Dedifferentiated amniotic fluid mesenchymal stem cell (primary cell): ENCODE results near the gene PLXNB2.
"Not testable (repeated sequence)": the region's sequence is repeated elsewhere in the genome, so short reads cannot be mapped to it uniquely, and the experiment has no call there.

Experiments used
- DNase-seq: peaks from one replicate; pipeline ENCODE4 v3.0.0-alpha.2; 2016; ENCODE audit errors: extremely low spot score

The PLXNB2 gene, protein sequence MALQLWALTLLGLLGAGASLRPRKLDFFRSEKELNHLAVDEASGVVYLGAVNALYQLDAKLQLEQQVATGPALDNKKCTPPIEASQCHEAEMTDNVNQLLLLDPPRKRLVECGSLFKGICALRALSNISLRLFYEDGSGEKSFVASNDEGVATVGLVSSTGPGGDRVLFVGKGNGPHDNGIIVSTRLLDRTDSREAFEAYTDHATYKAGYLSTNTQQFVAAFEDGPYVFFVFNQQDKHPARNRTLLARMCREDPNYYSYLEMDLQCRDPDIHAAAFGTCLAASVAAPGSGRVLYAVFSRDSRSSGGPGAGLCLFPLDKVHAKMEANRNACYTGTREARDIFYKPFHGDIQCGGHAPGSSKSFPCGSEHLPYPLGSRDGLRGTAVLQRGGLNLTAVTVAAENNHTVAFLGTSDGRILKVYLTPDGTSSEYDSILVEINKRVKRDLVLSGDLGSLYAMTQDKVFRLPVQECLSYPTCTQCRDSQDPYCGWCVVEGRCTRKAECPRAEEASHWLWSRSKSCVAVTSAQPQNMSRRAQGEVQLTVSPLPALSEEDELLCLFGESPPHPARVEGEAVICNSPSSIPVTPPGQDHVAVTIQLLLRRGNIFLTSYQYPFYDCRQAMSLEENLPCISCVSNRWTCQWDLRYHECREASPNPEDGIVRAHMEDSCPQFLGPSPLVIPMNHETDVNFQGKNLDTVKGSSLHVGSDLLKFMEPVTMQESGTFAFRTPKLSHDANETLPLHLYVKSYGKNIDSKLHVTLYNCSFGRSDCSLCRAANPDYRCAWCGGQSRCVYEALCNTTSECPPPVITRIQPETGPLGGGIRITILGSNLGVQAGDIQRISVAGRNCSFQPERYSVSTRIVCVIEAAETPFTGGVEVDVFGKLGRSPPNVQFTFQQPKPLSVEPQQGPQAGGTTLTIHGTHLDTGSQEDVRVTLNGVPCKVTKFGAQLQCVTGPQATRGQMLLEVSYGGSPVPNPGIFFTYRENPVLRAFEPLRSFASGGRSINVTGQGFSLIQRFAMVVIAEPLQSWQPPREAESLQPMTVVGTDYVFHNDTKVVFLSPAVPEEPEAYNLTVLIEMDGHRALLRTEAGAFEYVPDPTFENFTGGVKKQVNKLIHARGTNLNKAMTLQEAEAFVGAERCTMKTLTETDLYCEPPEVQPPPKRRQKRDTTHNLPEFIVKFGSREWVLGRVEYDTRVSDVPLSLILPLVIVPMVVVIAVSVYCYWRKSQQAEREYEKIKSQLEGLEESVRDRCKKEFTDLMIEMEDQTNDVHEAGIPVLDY (N-terminal part only)

DNA sequence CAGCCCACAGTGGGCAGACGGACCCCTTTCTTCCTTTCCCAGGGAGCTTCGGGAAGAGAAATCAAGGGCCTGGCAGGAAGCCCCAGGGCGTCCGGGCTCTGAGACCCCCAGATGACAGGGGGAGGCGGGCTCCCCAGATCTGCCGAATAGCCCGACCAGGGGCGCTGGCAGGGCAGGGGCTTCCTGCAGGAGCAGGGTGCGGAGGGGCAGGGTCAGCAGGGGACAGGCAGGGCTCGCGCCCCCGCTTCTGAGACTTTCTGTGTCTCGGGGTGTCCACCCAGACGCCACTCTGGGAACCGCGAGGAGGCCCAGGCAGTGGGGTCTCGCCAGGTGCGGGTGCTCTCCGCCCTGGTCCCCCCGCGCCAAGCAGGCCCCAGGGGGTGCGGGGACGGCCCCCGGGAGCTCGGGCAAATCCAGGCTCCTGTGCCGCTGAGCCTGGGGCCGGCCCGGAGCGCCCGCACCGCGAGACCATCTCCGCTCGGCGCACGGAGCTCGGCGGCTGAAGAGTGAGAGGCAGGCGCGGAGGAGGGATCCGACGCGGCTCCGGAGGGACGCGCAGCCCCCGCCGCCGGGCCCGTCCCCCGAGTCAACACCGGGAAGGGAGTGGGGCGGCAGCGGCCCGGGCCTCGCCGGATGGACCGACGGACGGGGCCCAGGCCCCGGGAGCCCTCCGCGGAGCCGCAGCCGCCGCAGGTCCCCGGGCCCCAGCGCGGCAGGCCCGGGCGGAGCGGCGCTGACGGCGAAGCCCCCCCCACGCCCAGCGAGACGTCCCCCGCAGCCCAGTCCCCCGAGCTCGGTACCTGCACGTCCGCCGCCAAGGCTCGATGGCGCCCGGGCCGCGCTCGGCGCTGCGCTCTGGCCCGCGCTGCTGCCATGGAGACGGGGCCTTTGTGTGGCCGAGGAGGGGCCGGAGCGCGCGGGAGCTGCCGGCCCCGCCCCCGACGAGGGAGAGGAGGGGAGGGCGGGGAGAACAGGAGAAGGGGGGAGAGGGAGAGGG lies at the start of gene PLXNB2:
Gene PLXNB2 (minus strand): TSS at position 894 of the 997 bp plus-strand sequence. CDS start 17,062 bp downstream, outside the sequence.
- peak; percentile 54 for DNase-seq

- DNase-seq: no peak
These were observed 49.8 kb upstream of the PLXNB2 start for GRCh38 chr22:50357222-50357621.

- no peak for DNase-seq
These were observed 48.7 kb upstream of the PLXNB2 start for GRCh38 chr22:50356186-50356585.

DNA sequence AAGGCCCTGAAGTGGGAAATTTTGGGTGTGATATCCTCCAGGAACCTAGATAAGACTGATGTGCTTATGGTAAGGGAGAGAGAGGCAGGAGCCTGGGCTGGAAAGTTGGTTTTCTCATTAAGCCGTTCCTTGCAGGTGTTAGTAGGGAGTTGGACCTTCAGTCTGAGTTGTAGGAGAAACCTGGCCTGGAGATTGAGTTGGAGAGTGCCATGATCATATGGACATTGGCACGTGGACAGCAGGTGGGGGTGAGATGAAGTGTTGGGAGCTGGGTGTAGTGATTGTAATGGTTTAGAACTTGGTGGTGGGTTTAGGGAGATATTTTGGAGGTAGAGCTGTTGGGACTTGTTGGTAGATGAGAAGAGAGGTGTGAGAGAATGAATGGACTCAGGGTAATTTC lies 40.6 kb upstream of the PLXNB2 start:
- no peak for DNase-seq

DNA sequence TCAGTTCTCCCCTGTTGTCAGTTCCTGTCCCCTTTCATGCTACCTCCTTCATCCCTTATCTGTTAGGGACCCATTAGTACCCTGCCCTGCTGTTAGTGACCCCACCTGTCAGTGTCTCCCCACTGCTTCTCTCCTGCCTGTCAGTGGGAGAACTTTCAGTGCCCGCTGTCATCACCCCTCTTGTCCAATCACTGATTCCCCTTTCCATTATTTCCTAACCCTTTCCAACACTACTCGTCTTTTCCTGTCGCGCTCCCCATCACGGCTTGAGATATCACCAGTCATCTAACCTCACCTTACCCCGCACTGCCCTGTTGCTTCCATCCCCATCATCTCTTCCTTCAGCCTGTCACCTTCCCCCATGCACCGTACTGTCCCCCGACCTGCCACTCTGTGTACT lies 39.7 kb upstream of the PLXNB2 start:
- DNase-seq: no peak

- no peak for DNase-seq
These were observed 39.0 kb upstream of the PLXNB2 start for GRCh38 chr22:50346470-50346869.

DNA sequence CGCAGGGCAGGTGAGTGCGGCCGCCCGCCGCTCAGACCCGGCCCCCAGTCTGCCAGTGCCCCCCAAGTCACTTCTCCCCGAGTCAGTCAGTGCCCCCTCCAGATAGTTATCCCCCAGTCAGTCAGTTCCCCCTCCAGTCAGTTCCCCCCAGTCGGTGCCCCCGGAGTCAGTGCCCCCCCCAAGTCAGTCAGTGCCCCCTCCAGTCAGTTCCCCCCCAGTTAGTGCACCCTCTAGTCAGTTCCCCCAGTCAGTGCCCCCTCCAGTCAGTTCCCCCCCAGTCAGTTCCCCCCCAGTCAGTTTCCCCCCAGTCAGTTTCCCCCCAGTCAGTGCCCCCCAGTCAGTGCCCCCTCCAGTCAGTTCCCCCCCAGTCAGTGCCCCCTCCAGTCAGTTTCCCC lies 36.1 kb upstream of the PLXNB2 start:
- DNase-seq: no peak

GRCh38 chr22:50342651-50343540 lies 35.5 kb upstream of the PLXNB2 start, which contains the start of gene PPP6R2:
Gene PPP6R2, plus strand, starts transcription at chr22:50343327. Its CDS starts 50,582 bp downstream, at chr22:50393909.
- DNase-seq: peak; percentile 45

DNA sequence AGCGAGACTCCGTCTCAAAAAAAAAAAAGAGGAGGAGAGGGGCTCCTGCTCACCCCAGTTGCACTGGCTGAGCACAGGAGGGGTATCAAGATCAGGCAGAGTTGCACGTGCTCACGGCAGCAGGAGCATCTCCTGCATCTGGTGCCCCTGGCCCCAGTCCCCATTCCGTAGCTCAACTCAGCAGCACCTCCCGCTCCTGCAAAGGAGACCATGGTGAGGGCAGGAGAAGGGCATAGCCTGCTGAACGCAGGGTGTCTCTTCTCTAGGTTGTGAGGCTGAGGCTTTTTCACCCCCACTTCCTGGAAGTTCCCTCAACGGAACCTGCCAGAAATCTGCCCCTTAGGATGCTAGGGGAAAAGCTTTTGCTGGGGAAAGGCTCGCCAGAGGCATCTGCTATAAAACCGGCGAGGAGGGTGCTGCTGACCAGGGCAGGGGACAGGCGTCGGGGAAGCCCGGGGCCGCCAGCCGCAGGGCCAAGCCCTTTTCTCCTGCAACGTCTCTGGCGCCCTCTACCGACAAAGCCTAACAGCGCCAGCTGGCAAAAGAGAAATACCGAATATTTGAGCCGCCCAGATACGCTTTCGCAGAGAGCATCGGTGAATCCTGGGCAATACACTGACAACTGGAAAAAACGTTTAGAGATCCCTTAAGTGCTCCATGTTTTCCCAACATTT lies 34.7 kb upstream of the PLXNB2 start:
- peak; percentile 92 for DNase-seq

- DNase-seq: no peak
These were observed 32.8 kb upstream of the PLXNB2 start for GRCh38 chr22:50339945-50340879.

DNA sequence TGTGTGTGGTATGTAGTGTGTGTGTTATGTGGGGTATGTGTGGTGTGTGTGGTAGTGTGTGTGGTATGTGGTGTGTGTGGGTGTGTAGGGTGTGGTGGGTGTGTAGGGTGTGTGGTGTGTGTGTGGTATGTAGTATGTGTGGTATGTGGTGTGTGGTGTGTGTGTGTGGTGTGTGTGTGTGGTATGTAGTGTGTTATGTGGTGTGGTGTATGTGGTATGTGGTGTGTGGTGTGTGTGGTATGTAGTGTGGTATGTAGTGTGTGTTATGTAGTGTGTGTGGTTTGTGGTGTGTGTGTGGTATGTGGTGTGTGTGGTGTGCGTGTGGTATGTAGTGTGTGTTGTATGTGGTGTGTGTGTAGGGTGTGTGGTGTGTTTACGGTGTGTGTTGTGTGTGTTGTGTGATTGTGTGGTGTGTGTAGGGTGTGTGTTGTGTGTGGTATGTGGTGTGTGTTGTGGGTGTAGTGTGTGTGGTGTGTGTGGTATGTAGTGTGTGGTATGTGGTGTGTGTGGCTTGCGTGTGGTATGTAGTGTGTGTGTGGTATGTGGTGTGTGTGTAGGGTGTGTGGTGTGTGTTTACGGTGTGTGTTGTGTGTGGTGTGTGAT lies 31.5 kb upstream of the PLXNB2 start:
- DNase-seq: no peak

DNA sequence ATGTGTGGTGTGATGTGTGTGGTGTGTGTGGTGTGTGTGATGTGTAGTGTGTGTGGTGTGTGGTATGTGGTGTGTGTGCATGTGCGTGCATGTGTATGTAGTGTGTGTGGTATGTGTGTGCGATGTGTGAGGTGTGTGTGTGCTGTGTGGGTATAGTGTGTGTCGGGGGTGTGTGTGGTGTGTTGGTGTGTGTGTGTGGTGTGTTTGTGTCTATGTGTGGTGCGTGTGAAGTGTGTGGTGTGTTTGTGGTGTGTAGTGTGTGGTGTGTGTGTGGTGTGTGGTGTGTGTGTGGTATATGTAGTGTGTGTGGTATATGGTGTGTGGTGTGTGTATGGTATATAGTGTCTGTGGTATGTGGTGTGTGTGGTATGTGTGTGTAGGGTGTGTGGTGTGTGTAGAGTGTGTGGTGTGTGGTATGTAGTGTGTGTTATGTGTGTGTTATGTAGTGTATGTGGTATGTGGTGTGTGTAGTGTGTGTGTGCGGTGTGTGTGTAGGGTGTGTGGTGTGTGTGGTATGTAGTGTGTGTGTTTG lies 30.7 kb upstream of the PLXNB2 start:
- no peak for DNase-seq

DNA sequence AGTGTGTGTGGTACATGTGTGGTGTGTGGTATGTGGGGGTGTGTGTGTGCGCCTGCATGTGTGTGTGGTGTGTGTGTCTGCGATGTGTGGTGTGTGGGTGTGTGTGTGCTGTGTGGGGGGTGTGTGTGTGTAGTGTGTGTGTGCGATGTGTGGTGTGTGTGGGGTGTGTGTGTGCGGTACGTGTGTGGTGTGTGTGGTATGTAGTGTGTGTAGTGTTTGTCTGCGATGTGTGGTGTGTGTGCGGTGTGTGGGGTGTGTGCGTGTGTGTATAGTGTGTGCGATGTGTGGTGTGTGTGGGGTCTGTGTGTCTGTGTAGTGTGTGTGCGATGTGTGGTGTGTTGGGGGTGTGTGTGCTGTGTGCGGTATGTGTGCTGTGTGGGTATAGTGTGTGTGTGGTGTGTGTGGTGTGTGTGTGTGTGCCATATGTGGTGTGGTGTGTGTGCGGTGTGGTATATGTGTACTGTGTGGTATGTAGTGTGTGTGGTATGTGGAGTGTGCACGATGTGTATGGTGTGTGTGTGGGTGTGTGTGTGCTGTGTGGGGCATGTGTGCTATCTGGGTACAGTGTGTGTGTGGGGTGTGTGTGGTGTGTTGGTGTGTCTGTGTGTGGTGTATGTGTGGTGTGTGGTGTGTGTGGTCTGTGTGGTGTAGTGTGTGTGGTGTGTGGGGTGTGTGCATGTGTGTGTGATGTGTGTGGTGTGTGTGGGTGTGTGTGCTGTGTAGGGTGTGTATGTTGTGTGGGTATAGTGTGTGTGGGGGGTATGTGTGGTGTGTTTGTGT lies 30.0 kb upstream of the PLXNB2 start:
- no peak for DNase-seq

- DNase-seq: not testable (repeated sequence)
These were observed 27.0 kb upstream of the PLXNB2 start for GRCh38 chr22:50334433-50334832.

- no peak for DNase-seq
These were observed 21.8 kb upstream of the PLXNB2 start for GRCh38 chr22:50329236-50329635.

GRCh38 chr22:50327711-50328019 lies 20.2 kb upstream of the PLXNB2 start:
- DNase-seq: no peak
